Nephron (organoid): ENCODE results near the gene FANCG.

ENCODE experiments used
- H3K27ac Mint-ChIP-seq, 3 experiments: 2 replicates each; pipeline ENCODE4 v1.8.0; 2020; ENCODE audit warnings: mixed read lengths in 3 of 3, mild to moderate bottlenecking in 2 of 3, moderate library complexity in 1 of 3
- H3K27me3 Mint-ChIP-seq: 2 replicates; pipeline ENCODE4 v1.8.0; 2021; ENCODE audit warnings: low read depth, mild to moderate bottlenecking, moderate library complexity, mixed read lengths
- H3K36me3 Mint-ChIP-seq: 2 replicates; pipeline ENCODE4 v1.8.0; 2020; ENCODE audit warnings: low read depth, mixed read lengths
- H3K4me1 Mint-ChIP-seq: 2 replicates; pipeline ENCODE4 v1.8.0; 2020; ENCODE audit warnings: mixed read lengths
- H3K4me3 Mint-ChIP-seq, 3 experiments: 2 replicates each; pipeline ENCODE4 v1.8.0; 2020; ENCODE audit warnings: mild to moderate bottlenecking in 3 of 3, mixed read lengths in 3 of 3, moderate library complexity in 2 of 3
- H3K9me3 Mint-ChIP-seq: 2 replicates; pipeline ENCODE4 v1.8.0; 2020; ENCODE audit warnings: mixed read lengths
- CTCF ChIP-seq, 3 experiments: fragments of 200-600 bp; sonication (generic); IDR thresholded peaks; one replicate each; pipeline ENCODE4 v1.5.0; 2021; ENCODE audit warnings: antibody characterized with exemption in 3 of 3; ENCODE audit not compliant: unreplicated experiment in 3 of 3

Gene FANCG

GRCh38 chr9:35108461-35108860 is 28.7 kb upstream of the FANCG start:
- no peak overlapping the region for H3K27ac Mint-ChIP-seq
- no peaks in the 10 kb centered on the region for H3K27me3 Mint-ChIP-seq
- H3K36me3 Mint-ChIP-seq = peaks cover 23% of the 10 kb centered on the region
- H3K9me3 Mint-ChIP-seq = no peaks in the 10 kb centered on the region
- no peak for TF ChIP-seq CTCF (IDR thresholded peaks at IDR 0.05; ENCODE audit: unreplicated experiment in 3 of 3)
- peak overlapping the region; percentile 55 to 90 (median 90) for H3K4me3 Mint-ChIP-seq
- peaks cover 33% of the 10 kb centered on the region for H3K4me1 Mint-ChIP-seq

- Mint-ChIP-seq H3K27me3 (no peaks in the 10 kb centered on the region), H3K27ac (no peak overlapping the region), H3K4me3 (no peak overlapping the region)
These were observed 27.9 kb upstream of the FANCG start for GRCh38 chr9:35107297-35108290.

GRCh38 chr9:35106343-35106730 is 26.6 kb upstream of the FANCG start:
- peaks cover 38% of the 10 kb centered on the region for H3K4me1 Mint-ChIP-seq
- H3K4me3 Mint-ChIP-seq = no peak overlapping the region
- H3K36me3 Mint-ChIP-seq = peaks cover 27% of the 10 kb centered on the region
- no peaks in the 10 kb centered on the region for H3K9me3 Mint-ChIP-seq
- no peaks in the 10 kb centered on the region for H3K27me3 Mint-ChIP-seq
- H3K27ac Mint-ChIP-seq = no peak overlapping the region
- no peak for TF ChIP-seq CTCF (IDR thresholded peaks at IDR 0.05; ENCODE audit: unreplicated experiment in 3 of 3)

More at GRCh38 chr9:35107297-35108290, 27.9 kb upstream of the FANCG start:
- H3K9me3 Mint-ChIP-seq = no peaks in the 10 kb centered on the region
- peaks cover 40% of the 10 kb centered on the region for H3K4me1 Mint-ChIP-seq
- H3K36me3 Mint-ChIP-seq = peaks cover 27% of the 10 kb centered on the region
- no peak for TF ChIP-seq CTCF (IDR thresholded peaks at IDR 0.05; ENCODE audit: unreplicated experiment in 3 of 3)

GRCh38 chr9:35105571-35106342 is 26.0 kb upstream of the FANCG start:
- H3K27me3 Mint-ChIP-seq = no peaks in the 10 kb centered on the region
- H3K36me3 Mint-ChIP-seq = peaks cover 33% of the 10 kb centered on the region
- H3K4me1 Mint-ChIP-seq = peaks cover 35% of the 10 kb centered on the region
- H3K9me3 Mint-ChIP-seq = no peaks in the 10 kb centered on the region
- peak overlapping the region in 2 of 3 experiments; percentile 26 to 40 for H3K4me3 Mint-ChIP-seq
- TF ChIP-seq CTCF (IDR thresholded peaks at IDR 0.05; ENCODE audit: unreplicated experiment in 3 of 3) = no peak
- H3K27ac Mint-ChIP-seq = no peak overlapping the region

- Mint-ChIP-seq H3K36me3 (peaks cover 38% of the 10 kb centered on the region), H3K4me3 (peak overlapping the region; percentile 25 to 44 (median 31)), H3K9me3 (no peaks in the 10 kb centered on the region), H3K27me3 (no peaks in the 10 kb centered on the region), H3K27ac (no peak overlapping the region), H3K4me1 (peaks cover 32% of the 10 kb centered on the region)
- no peak for TF ChIP-seq CTCF (IDR thresholded peaks at IDR 0.05; ENCODE audit: unreplicated experiment in 3 of 3)
These were observed 25.4 kb upstream of the FANCG start for GRCh38 chr9:35105126-35105525.
